Measurements from ENCODE around the gene KLHDC7B. TPM values are rescaled to one million over a fixed set of nuclear protein-coding genes. Genes with fewer than 3 reads are reported as not detected.

Gene KLHDC7B
- total RNA-seq, 1 experiment from 2014 or later, result 1.6 TPM

DNA sequence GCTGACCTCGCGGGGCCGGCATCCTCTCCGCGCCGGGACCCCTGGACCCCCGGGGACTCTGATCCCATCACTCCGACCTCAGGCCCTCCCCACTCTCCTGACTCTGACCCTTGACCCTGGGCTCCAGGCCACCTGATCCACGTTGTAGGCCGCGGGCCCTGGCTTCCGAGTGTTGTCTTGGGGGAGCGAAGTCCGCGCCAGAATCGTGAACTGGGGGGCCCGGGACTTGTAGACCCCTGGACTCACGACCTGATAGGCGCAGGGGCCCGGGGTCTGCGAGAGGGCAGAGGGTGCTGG, 15.2 kb upstream of the KLHDC7B start:
- DNase-seq, result no peak

DNA sequence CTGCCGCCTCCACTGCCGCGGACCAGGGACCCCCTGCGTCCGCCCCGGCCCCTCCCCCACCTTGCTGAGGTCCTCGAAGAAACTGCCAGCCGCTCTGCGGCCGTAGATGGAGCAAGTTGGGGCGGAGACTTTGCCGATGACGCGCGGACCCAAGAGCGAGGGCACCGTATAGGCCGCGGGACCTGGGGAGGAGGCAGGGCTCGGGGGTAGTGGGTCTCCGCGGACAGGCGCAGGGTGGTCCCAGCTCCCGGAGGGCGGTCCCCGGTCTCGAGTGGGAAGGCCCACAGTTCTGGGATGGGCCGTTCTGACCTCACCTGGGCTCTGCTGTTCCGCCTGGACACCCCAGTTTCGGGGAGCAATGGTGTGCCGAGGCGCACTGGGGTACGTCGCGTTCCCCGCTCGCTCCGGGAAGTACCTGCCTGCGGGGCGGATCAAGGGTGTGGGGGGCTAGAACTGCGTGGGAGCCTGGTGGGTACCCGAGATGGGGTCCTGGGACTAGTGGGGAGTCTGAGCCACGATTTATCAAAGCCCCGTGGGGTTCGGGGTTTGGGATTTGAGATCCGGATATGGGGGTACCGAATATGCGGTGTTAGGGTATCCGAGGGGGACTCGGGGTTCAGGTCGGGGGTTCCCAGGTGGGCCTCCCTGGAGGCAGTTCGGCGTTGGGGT, 14.7 kb upstream of the KLHDC7B start:
- TF ChIP-seq, protein P1, sequence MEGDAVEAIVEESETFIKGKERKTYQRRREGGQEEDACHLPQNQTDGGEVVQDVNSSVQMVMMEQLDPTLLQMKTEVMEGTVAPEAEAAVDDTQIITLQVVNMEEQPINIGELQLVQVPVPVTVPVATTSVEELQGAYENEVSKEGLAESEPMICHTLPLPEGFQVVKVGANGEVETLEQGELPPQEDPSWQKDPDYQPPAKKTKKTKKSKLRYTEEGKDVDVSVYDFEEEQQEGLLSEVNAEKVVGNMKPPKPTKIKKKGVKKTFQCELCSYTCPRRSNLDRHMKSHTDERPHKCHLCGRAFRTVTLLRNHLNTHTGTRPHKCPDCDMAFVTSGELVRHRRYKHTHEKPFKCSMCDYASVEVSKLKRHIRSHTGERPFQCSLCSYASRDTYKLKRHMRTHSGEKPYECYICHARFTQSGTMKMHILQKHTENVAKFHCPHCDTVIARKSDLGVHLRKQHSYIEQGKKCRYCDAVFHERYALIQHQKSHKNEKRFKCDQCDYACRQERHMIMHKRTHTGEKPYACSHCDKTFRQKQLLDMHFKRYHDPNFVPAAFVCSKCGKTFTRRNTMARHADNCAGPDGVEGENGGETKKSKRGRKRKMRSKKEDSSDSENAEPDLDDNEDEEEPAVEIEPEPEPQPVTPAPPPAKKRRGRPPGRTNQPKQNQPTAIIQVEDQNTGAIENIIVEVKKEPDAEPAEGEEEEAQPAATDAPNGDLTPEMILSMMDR (IDR thresholded peaks at IDR 0.05; ENCODE audit: unreplicated experiment), result no peak
- BruUV-seq (replicated peaks), result TSS peak; percentile 14

More for the DNA sequence above, 15.2 kb upstream of the KLHDC7B start:
- no peaks in the 10 kb centered on the region for H3K9me3 Mint-ChIP-seq (ENCODE audit: low read depth, unreplicated experiment)
- H3K36me3 Mint-ChIP-seq (ENCODE audit: insufficient read depth, unreplicated experiment), result peaks cover 92% of the 10 kb centered on the region
- BruUV-seq (replicated peaks), result no TSS peak
- H3K27me3 Mint-ChIP-seq (ENCODE audit: unreplicated experiment), result no peaks in the 10 kb centered on the region
- H3K4me1 Mint-ChIP-seq (ENCODE audit: low read depth, unreplicated experiment), result peaks cover 34% of the 10 kb centered on the region
- TF ChIP-seq, protein P1 (IDR thresholded peaks at IDR 0.05; ENCODE audit: unreplicated experiment), result no peak
- H3K27ac Mint-ChIP-seq (ENCODE audit: unreplicated experiment), result peak overlapping the region; percentile 98
- CTCF ChIA-PET, result interaction anchor here (1.0 kb wide), 1 partner anchor 9 kb away, joined by 3 read pairs; no protein-coding TSS in a partner anchor
- peak overlapping the region; percentile 90 for H3K4me3 Mint-ChIP-seq (ENCODE audit: low read depth, unreplicated experiment)
- intact Hi-C loops (cut with micrococcal nuclease; ENCODE audit: unreplicated experiment), result loop anchor here (2.0 kb wide), 1 partner anchor 90 kb away; no protein-coding TSS in a partner anchor

DNA sequence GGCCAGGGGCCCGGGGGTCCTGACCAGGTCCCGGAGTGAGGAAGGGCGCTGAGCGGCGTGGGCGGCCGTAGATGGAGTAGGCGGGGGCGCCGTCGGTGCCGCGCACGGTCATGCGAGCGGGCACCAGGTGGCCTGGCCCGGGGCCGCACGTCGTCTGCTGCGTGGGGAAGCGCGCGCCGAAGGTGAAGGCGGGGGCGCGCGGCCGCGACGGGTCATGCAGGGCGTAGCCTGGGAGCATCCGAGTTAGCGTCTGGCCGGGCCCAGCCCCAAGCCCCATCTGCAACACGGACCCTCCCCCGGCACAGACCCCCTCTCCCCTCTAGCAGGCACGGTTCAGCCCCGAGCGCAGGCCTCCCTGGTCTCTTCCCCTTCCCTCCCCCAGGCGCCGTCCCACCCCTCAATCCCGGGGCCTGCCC, 14.1 kb upstream of the KLHDC7B start:
- CTCF ChIA-PET, result interaction anchor here (0.7 to 1.5 kb wide), 5 partner anchors 8 to 226 kb away, joined by 3 to 5 read pairs (median 3); partner anchors contain the start of gene SYCE3
- Mint-ChIP-seq H3K4me3 (ENCODE audit: low read depth, unreplicated experiment) (peak overlapping the region; percentile 90), H3K27ac (ENCODE audit: unreplicated experiment) (peak overlapping the region; percentile 98), H3K9me3 (ENCODE audit: low read depth, unreplicated experiment) (no peaks in the 10 kb centered on the region), H3K4me1 (ENCODE audit: low read depth, unreplicated experiment) (peaks cover 34% of the 10 kb centered on the region), H3K36me3 (ENCODE audit: insufficient read depth, unreplicated experiment) (peaks cover 82% of the 10 kb centered on the region), H3K27me3 (ENCODE audit: unreplicated experiment) (no peaks in the 10 kb centered on the region)
- BruUV-seq (replicated peaks), result no TSS peak
- peak; percentile 70 for DNase-seq
- TF ChIP-seq, protein P1 (IDR thresholded peaks at IDR 0.05; ENCODE audit: unreplicated experiment), result no peak
- intact Hi-C loops (cut with micrococcal nuclease; ENCODE audit: unreplicated experiment), result loop anchor here (2.0 kb wide), 1 partner anchor 89 kb away; no protein-coding TSS in a partner anchor

More for the DNA sequence above, 14.7 kb upstream of the KLHDC7B start:
- DNase-seq, result peak; percentile 85
- Mint-ChIP-seq H3K36me3 (ENCODE audit: insufficient read depth, unreplicated experiment) (peaks cover 87% of the 10 kb centered on the region), H3K4me1 (ENCODE audit: low read depth, unreplicated experiment) (peaks cover 34% of the 10 kb centered on the region), H3K27me3 (ENCODE audit: unreplicated experiment) (no peaks in the 10 kb centered on the region), H3K4me3 (ENCODE audit: low read depth, unreplicated experiment) (peak overlapping the region; percentile 90), H3K9me3 (ENCODE audit: low read depth, unreplicated experiment) (no peaks in the 10 kb centered on the region), H3K27ac (ENCODE audit: unreplicated experiment) (peak overlapping the region; percentile 98)
- CTCF ChIA-PET, result interaction anchor here (1.0 to 1.5 kb wide), 2 partner anchors 8 to 32 kb away, joined by 3 to 5 read pairs; partner anchors contain the start of gene SYCE3
- intact Hi-C loops (cut with micrococcal nuclease; ENCODE audit: unreplicated experiment), result loop anchor here (2.0 kb wide), 1 partner anchor 90 kb away; no protein-coding TSS in a partner anchor

DNA sequence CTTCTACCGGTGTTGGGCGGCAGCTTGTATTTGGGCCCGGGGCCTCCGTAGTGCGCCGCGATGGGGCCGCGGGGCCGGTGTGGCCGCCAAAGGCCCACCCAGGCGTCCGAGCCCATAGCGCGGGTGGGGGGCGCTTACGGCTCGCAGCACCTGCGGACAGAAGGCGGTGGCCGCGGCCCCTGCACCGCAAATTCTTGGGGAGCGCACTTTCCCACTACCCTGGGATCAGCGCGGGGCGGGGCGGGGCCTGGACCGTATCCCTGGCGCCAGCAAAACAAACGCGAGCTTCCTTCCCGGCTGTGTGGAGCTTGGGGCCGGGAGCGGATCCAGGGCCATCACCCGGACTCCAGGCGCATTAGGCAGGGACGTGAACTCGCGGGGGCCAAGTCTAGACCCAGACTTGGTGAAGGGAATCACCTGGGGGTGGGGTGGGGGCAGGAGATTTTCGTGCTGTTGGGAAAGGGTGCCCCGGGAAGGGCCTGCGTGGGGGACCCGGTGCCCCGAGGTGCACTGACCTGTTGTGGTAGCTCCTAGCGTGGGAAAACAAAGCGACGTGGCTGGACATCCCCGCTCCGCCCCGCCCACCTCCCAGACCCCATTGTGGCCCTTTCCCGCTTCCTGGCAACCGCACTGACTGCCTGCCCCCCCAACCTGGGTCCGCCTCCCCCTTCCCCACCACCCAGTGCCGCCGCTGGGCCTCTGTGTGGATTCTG, 13.6 kb upstream of the KLHDC7B start:
- H3K27me3 Mint-ChIP-seq (ENCODE audit: unreplicated experiment), result no peaks in the 10 kb centered on the region
- CTCF ChIA-PET, result interaction anchor here (0.7 to 1.9 kb wide), 5 partner anchors 31 to 225 kb away, joined by 3 to 6 read pairs (median 3); partner anchors contain the start of gene SYCE3
- peak overlapping the region; percentile 98 for H3K27ac Mint-ChIP-seq (ENCODE audit: unreplicated experiment)

More for the DNA sequence above, 13.6 kb upstream of the KLHDC7B start:
- peak; percentile 84 for DNase-seq
- intact Hi-C loops (cut with micrococcal nuclease; ENCODE audit: unreplicated experiment), result loop anchor here (2.0 kb wide), 1 partner anchor 89 kb away; no protein-coding TSS in a partner anchor
- peaks cover 76% of the 10 kb centered on the region for H3K36me3 Mint-ChIP-seq (ENCODE audit: insufficient read depth, unreplicated experiment)
- TF ChIP-seq, protein P1 (IDR thresholded peaks at IDR 0.05; ENCODE audit: unreplicated experiment), result no peak
- no peaks in the 10 kb centered on the region for H3K9me3 Mint-ChIP-seq (ENCODE audit: low read depth, unreplicated experiment)
- BruUV-seq (replicated peaks), result no TSS peak
- peak overlapping the region; percentile 90 for H3K4me3 Mint-ChIP-seq (ENCODE audit: low read depth, unreplicated experiment)
- H3K4me1 Mint-ChIP-seq (ENCODE audit: low read depth, unreplicated experiment), result peaks cover 29% of the 10 kb centered on the region
